IMR-90 (cell line): ENCODE results near the gene SH3RF3. TPM values are rescaled to one million over a fixed set of nuclear protein-coding genes. Genes with fewer than 3 reads are reported as not detected.

Experiments used
- ATAC-seq: fragments of 200-7000 bp; cut with Tn5 transposase; 2 replicates; pipeline ENCODE4 v1.9.1; 2020; ENCODE audit warnings: low read depth, mild to moderate bottlenecking, moderate library complexity
- BruUV-seq: library from RNA; stranded (reverse); fragments of 400-500 nt; replicated peaks from 2 replicates; lab custom pipeline; 2021; lab: Mats Ljungman, UMichigan
- CTCF ChIA-PET: fragments of 300-600 bp; formaldehyde crosslinking; extraction: SDS; loops from one replicate; lab custom pipeline; 2021; ENCODE audit warnings: antibody characterized with exemption; lab: Yijun Ruan, JAX
- POLR2A ChIA-PET: fragments of 300-600 bp; sonication (Branson Sonifier 250); formaldehyde crosslinking; loops from one replicate; lab custom pipeline; 2022; ENCODE audit warnings: antibody characterized with exemption; ENCODE audit not compliant: unreplicated experiment; lab: Charles Lee
- DNase-seq: peaks from one replicate; pipeline ENCODE4 v3.0.0; 2013
- H2AFZ ChIP-seq: replicated peaks from 2 replicates; pipeline ENCODE3; 2013; ENCODE audit warnings: low read length, mild to moderate bottlenecking; ENCODE audit not compliant: poor library complexity
- H2AK5ac ChIP-seq: 2 replicates; pipeline ENCODE4 v1.6.1; 2013; ENCODE audit warnings: low read depth, low read length, inconsistent platforms
- H2AK9ac ChIP-seq: replicated peaks from 2 replicates; pipeline ENCODE3; 2013; ENCODE audit warnings: mild to moderate bottlenecking, low read depth, low read length, moderate library complexity; ENCODE audit not compliant: poor library complexity
- H2BK120ac ChIP-seq: 2 replicates; pipeline ENCODE4 v1.6.1; 2013; ENCODE audit warnings: low read depth, low read length, inconsistent platforms
- H2BK15ac ChIP-seq: 3 replicates; pipeline ENCODE4 v1.6.1; 2013; ENCODE audit warnings: low read depth, low read length, inconsistent platforms
- H2BK20ac ChIP-seq: 2 replicates; pipeline ENCODE4 v1.6.1; 2013; ENCODE audit warnings: low read depth, mild to moderate bottlenecking, inconsistent platforms, low read length, moderate library complexity
- H2BK5ac ChIP-seq: 2 replicates; pipeline ENCODE4 v1.6.1; 2013; ENCODE audit warnings: mild to moderate bottlenecking, low read depth, low read length, inconsistent platforms; ENCODE audit not compliant: poor library complexity, severe bottlenecking
- H3K14ac ChIP-seq: replicated peaks from 2 replicates; pipeline ENCODE4 v1.6.1; 2013; ENCODE audit warnings: low read depth, low read length, inconsistent platforms
- H3K18ac ChIP-seq: 2 replicates; pipeline ENCODE4 v1.6.1; 2013; ENCODE audit warnings: low read depth, low read length, control low read depth
- H3K23ac ChIP-seq: 2 replicates; pipeline ENCODE4 v1.6.1; 2013; ENCODE audit warnings: low read depth, low read length, inconsistent platforms
- H3K27ac ChIP-seq: 2 replicates; pipeline ENCODE4 v1.5.1; 2013; ENCODE audit warnings: mild to moderate bottlenecking, control low read depth, low read length; ENCODE audit not compliant: insufficient read depth
- H3K27me3 ChIP-seq: 2 replicates; pipeline ENCODE4 v1.6.1; 2013; ENCODE audit warnings: low read length; ENCODE audit not compliant: control insufficient read depth, insufficient read depth
- H3K36me3 ChIP-seq: 2 replicates; pipeline ENCODE4 v1.6.1; 2013; ENCODE audit warnings: low read length, mixed read lengths; ENCODE audit not compliant: control insufficient read depth, insufficient read depth
- H3K4ac ChIP-seq: 2 replicates; pipeline ENCODE4 v1.6.1; 2013; ENCODE audit warnings: low read depth, low read length, inconsistent platforms
- H3K4me1 ChIP-seq: 2 replicates; pipeline ENCODE4 v1.6.1; 2013; ENCODE audit warnings: low read length, mixed read lengths; ENCODE audit not compliant: control insufficient read depth, insufficient read depth
- H3K4me2 ChIP-seq: 2 replicates; pipeline ENCODE4 v1.6.1; 2013; ENCODE audit warnings: low read depth, mild to moderate bottlenecking, control low read depth, low read length, moderate library complexity
- H3K4me3 ChIP-seq: 2 replicates; pipeline ENCODE4 v1.5.1; 2013; ENCODE audit warnings: low read depth, mild to moderate bottlenecking, control low read depth, low read length, moderate library complexity; ENCODE audit not compliant: insufficient read depth
- H3K56ac ChIP-seq: 2 replicates; pipeline ENCODE4 v1.6.1; 2013; ENCODE audit warnings: low read length, inconsistent platforms; ENCODE audit not compliant: insufficient read depth; ENCODE audit errors: extremely low read depth
- H3K79me1 ChIP-seq, 2 experiments: 2 replicates each; pipeline ENCODE4 v1.6.1; 2013; ENCODE audit warnings: low read length in 2 of 2, inconsistent platforms in 1 of 2, low read depth in 1 of 2
- H3K9ac ChIP-seq: 2 replicates; pipeline ENCODE4 v1.6.1; 2013; ENCODE audit warnings: low read depth, low read length, control low read depth
- H3K9me1 ChIP-seq: 2 replicates; pipeline ENCODE4 v1.6.1; 2013; ENCODE audit warnings: low read length, inconsistent platforms; ENCODE audit not compliant: insufficient read depth
- H3K9me3 ChIP-seq: 2 replicates; pipeline ENCODE4 v1.6.1; 2013; ENCODE audit warnings: low read length; ENCODE audit not compliant: control insufficient read depth, insufficient read depth
- H4K20me1 ChIP-seq: 2 replicates; pipeline ENCODE4 v1.6.1; 2013; ENCODE audit warnings: low read length, inconsistent platforms; ENCODE audit not compliant: insufficient read depth
- H4K5ac ChIP-seq: 2 replicates; pipeline ENCODE4 v1.6.1; 2013; ENCODE audit warnings: mild to moderate bottlenecking, low read depth, low read length, control low read depth
- H4K8ac ChIP-seq, 2 experiments: 2 replicates each; pipeline ENCODE4 v1.6.1; 2013; ENCODE audit warnings: low read depth in 2 of 2, low read length in 2 of 2, control low read depth in 1 of 2, inconsistent platforms in 1 of 2
- H4K91ac ChIP-seq: 2 replicates; pipeline ENCODE4 v1.6.1; 2013; ENCODE audit warnings: low read depth, low read length, inconsistent platforms; ENCODE audit not compliant: insufficient read depth
- POLR2A ChIP-seq: IDR thresholded peaks from 2 replicates; pipeline ENCODE4 v1.6.1; 2012; ENCODE audit warnings: mild to moderate bottlenecking, low read depth, low read length
- WGBS, 2 experiments: methylation state at CpG; one replicate each; pipeline versions ENCODE4 v1.1.5 to v1.1.7; 2013; ENCODE audit warnings: missing lambda C conversion rate in 2 of 2; ENCODE audit not compliant: insufficient read length in 1 of 2; ENCODE audit errors: extremely low coverage in 2 of 2; 5-methylcytosine and 5-hydroxymethylcytosine counted together
- dilution Hi-C: fragments of 300-500 bp; cut with HindIII; formaldehyde crosslinking; loops from one replicate; pipeline ENCODE4 v1.14.3; 2018; ENCODE audit warnings: low sequenced_read_pairs; ENCODE audit not compliant: unreplicated experiment
- in situ Hi-C: fragments of 300-500 bp; cut with MboI; formaldehyde crosslinking; loops from 3 replicates; pipeline ENCODE4 v1.14.3; 2019; ENCODE audit warnings: low sequenced_read_pairs, inconsistent platforms, mixed read lengths
- intact Hi-C: fragments of 100-400 bp; cut with micrococcal nuclease; formaldehyde crosslinking; loops from 2 replicates; pipeline ENCODE4 v1.10.0; 2022
- polyA plus RNA-seq, 3 experiments: library from polyadenylated mRNA; depleted of rRNA; stranded (reverse); fragments of >200 nt; gene quantifications; 2 replicates each; pipeline ENCODE4 v1.2.3, GENCODE V29; 2012; ENCODE audit warnings: low replicate concordance in 1 of 3
- total RNA-seq: library from RNA; depleted of rRNA; stranded (reverse); fragments of >200 nt; gene quantifications from 2 replicates; pipeline ENCODE4 v1.2.3, GENCODE V29; 2012

SH3RF3 gene
- total and polyA plus RNA-seq, 2 of the 4 experiments (the other 2 are of a cell fraction): 3.4 to 5.3 TPM

- WGBS, 2 experiments: 100% methylated on average over 1 of the region's 3 CpGs; no CpG with 5 or more reads in 1 of the 2 experiments
- H3K4me3 ChIP-seq: no peak overlapping the region
- peaks cover 11% of the 10 kb centered on the region for H3K4me1 ChIP-seq
- H2BK120ac ChIP-seq: no peak overlapping the region
- in situ Hi-C loops: no loop called here
- peaks cover 0 to 41% of the 10 kb centered on the region in 2 experiments; a peak in 3 of 4 replicates for H3K79me1 ChIP-seq
- no peak overlapping the region for H3K56ac ChIP-seq
- intact Hi-C loops: no loop called here
- no TSS peak for BruUV-seq
- no peak overlapping the region for H3K18ac ChIP-seq
- no peak overlapping the region for H2BK15ac ChIP-seq
- no peak overlapping the region for H3K23ac ChIP-seq
- no peak for ATAC-seq
- no peaks in the 10 kb centered on the region for H3K9me3 ChIP-seq
- peaks cover 29% of the 10 kb centered on the region for H3K36me3 ChIP-seq
- H2AFZ ChIP-seq: no peak overlapping the region
- dilution Hi-C loops: no loop called here
- H4K8ac ChIP-seq: no peak overlapping the region
- peaks cover 7% of the 10 kb centered on the region; the same call in 1 of the 2 replicates for H4K20me1 ChIP-seq
- ChIA-PET POLR2A (interaction anchor here (0.5 kb wide), 1 partner anchor 21 kb away, joined by 13 read pairs; no protein-coding TSS in a partner anchor), CTCF (no interaction called here)
- H3K14ac ChIP-seq: no peak overlapping the region
- H3K9ac ChIP-seq: no peak overlapping the region
- no peak overlapping the region for H2AK5ac ChIP-seq
- no peak overlapping the region for H3K4me2 ChIP-seq
- TF ChIP-seq POLR2A: no peak
- H3K4ac ChIP-seq: no peak overlapping the region
- H4K91ac ChIP-seq: no peak overlapping the region
- H3K27ac ChIP-seq: no peak overlapping the region
- H2BK5ac ChIP-seq: no peak overlapping the region
- peaks cover 35% of the 10 kb centered on the region for H3K9me1 ChIP-seq
- no peak for DNase-seq
- no peak overlapping the region for H2BK20ac ChIP-seq
- H4K5ac ChIP-seq: no peak overlapping the region
- H3K27me3 ChIP-seq: no peaks in the 10 kb centered on the region
- H2AK9ac ChIP-seq: no peak overlapping the region
Measured at GRCh38 chr2:109425411-109425810, 296.4 kb downstream of the SH3RF3 start.
